Middle frontal gyrus (tissue), 1 donor: ENCODE measurements around the gene THSD7B.
"Not testable (repeated sequence)": the region's sequence is repeated elsewhere in the genome, so short reads cannot be mapped to it uniquely, and the experiment has no call there.

ENCODE experiments used
- DNase-seq: peaks from one replicate; pipeline ENCODE4 v3.0.0-alpha.2; 2015; ENCODE audit warnings: low spot score; ENCODE audit errors: extremely low spot score

THSD7B gene

DNA sequence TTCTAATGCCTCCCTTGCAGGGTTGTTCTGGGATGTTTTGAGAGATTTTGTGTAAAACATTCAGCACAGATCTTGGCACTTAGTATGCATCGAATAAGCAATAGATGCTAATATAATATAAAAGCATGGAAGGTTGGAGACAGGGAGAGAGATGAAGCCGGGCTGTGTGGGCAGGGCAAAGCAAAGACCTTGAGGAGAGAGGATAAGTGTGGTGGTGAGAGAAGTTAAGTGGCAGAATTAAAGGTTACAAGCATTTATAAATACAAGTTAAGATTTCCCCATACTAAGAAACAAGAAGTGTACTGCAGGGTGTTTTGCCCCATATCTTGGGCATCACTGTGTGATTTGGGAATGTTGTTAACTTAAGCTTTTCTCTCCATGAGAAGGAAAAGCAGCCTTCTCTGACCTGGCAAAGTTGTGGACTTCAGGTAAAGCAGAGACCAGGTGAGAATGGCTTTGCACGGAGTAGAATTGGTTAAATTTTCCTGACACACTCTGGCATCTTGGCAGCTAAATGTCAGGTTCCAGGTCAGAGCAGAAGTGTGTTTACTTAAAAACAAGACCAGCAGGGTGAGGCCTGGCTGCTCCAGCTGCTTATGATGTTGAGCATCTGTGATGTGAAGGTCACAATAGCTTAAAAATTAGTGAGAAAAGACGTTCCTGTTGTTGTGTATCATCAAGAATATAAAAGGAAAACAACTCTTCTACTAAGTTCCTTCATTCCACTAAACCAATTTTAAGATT lies 910.4 kb downstream of the THSD7B start:
- DNase-seq, result no peak

DNA sequence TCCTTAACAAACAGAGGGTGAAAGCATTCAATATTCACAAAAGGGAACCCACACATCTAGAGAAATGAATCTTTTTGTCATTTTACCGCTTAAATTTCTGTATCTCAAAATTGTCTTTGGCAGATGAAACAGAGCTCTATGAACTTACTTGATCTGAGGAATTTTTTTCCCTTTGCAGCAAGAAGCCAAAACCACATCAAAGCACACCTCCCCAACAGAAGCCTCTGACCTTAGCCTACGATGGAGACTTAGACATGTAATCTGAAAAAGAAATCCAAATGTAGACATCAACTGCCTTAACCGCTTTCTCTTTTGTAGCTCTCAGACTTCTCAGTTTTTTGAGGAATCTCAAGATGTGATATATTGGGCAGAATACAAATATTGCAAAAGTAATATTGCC lies 911.0 kb downstream of the THSD7B start:
- DNase-seq, result no peak

DNA sequence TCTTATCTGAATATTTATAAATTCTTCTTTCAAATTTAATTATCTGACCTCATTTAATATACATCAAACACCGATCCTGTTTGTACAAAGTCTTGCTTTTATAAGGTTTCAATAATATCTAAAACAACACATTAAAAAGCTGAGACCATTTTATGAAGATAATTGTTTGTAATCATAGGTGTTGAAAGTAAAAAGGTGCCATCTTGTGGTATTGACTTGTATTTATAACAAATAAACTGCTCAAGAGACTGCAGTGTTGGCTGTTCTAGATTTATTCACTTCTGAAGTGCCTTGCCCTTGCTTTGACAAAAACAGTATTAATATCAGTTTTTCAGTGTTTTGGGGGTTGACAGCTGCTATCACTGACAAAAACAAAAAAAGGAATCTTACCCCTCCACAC lies 912.1 kb downstream of the THSD7B start:
- DNase-seq, result no peak

DNA sequence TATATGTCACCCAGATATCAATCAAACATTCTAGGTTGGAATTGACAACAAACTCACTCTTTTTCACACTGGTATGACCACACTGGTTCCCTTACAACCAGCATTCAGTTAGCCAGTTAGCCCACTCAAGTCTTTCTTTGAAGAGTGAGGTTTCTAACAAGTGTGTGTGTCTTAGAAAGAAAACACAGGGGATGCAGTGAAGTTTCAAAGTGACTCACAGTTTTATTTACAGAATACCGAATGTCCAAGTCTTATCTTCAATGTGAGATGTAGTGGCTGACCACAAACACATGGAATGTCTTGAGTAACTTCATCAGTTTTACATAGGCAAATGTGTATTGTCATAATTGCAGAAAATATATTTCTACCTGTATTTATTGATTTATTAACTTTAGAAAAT lies 924.2 kb downstream of the THSD7B start:
- DNase-seq, result no peak

DNA sequence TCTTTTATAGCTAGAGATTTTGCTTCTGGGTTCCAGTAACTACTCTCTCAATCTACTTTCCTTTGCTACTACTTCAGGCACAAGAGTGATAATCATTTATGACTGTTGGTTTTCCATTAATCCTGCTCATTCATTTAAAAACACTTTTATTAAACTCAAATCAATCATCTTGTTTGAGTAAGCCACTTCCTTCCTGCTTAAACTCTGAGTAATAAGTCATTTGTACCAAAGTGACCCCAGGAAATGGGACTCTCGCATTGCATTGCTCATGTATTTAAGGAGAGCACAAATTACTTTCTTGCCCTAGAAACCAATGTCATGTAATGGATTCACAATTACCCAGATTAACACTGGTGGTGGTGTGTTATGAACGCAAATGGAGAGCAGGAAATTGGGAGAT lies 928.2 kb downstream of the THSD7B start:
- DNase-seq, result no peak

DNA sequence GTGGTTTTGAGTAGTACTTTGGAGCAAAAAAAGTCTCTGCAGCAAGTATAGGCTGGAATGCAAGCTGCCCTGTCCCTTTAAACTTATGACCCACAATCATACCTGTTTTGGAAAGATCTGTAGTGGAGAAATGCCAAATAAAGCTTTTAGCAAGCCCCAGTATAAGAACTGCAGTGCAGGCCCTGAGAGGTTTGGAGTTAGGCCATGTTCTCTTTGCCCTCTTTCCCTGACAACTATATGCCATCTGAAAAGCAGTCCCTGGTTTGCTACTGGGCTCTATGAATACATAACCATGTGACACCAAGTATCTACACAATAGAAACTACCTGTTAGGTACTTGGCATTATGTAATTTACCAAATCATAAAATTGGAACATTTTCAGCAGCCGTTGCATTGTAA lies 931.6 kb downstream of the THSD7B start:
- no peak for DNase-seq

DNA sequence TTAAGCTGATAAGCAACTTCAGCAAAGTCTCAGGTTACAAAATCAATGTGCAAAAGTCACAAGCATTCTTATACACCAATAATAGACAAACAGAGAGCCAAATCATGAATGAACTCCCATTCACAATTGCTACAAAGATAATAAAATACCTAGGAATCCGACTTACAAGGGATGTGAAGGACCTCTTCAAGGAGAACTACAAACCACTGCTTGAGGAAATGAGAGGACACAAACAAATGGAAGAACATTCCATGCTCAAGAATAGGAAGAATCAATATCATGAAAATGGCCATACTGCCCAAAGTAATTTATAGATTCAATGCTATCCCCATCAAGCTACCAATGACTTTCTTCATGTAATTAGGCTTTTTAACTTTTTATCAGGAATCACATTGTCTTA lies 934.9 kb downstream of the THSD7B start:
- not testable (repeated sequence) for DNase-seq

DNA sequence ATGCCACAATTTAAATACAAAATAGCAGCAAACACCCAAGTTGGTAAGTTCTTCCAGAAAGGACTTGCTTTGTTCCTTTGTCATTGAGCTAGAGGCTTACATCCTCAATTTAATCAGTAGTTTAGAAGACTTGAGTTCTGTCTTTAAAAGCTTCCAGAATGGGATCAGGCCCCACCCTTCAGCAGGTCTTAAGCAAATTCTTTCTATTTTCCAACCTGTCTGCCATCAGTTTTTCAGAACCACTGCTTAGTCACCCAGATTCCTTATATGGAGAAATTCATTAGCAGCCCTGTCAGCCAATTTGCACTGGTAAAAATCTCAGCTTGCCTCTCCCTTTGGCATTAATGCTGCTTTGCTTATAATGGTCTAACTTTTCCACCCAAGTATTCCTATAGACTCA lies 935.3 kb downstream of the THSD7B start:
- no peak for DNase-seq

DNA sequence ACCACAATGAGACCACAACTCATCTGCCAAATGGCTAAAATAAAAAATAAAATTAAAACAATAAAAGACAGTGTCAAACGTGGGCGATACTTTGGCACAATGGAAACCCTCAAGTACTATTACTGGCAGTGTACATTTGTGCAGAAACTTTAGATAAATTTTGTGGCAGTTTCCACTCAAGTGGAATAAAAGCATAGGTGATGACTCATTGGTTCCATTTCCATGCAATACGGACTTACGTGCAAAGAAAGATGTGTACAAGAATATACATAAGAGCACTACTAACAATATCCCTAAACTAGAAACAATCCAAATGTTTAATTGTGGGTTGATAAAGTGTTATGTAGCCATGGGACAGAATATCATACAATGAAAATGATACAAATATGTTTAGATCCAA lies 940.0 kb downstream of the THSD7B start:
- DNase-seq, result no peak

DNA sequence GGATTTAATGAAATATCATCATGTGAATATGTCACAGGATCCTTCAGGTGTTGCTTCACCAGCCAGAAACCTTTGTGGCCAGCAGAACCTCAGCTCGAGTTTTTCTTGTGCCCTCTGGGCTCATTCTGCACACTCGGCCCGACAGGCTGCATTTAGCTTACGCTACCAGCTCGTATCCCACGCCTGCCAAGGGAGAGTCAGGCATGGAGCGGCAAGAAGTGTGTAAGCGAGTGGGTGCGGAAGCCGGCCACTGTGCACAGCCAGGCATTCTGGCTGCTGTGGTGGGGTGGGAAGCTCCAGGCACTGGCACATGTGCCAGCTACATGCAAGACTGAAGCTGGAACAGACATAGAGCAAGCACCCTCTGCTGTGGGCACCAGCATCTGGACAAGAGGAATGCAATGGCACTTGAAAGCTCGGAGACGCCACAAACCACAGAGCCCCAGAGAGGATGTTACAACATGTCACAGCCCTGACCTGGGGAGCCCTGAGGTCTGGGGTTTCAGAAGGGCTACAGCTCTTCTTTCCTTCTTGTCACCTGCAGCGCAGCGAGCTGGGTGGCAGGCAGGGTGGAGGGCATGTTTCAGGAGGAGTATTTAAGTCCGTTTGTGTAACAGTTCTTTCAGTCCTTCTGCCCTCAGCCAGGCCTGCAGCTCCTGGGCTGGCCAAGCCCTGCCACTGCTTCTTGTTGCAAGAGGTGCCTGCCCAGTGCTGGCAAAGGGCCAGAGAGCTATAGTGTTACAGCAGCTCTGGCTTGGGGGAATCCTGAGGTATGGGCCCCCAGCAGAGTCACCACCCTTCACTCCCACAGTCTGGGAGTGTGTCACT lies 941.7 kb downstream of the THSD7B start:
- DNase-seq, result no peak

DNA sequence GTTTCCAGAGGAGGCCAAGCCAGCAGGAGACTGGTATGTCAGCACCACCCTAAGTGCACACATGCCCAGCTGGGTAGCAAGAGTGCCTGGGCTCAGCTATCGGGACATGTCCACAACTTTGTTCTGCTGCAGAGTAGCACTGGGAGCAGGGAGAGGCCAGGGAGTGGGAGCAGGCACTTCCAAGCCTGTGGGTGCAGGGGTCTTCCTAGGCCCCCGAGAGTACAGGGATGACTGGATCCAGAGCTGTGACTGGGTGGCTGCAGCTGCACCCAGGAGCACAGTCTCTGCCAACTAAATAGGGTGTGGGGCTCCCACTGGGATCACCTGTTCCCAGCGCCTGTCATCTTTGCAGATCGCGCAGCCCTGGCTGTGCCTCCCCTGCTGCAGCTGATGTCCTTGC lies 943.0 kb downstream of the THSD7B start:
- DNase-seq, result no peak

DNA sequence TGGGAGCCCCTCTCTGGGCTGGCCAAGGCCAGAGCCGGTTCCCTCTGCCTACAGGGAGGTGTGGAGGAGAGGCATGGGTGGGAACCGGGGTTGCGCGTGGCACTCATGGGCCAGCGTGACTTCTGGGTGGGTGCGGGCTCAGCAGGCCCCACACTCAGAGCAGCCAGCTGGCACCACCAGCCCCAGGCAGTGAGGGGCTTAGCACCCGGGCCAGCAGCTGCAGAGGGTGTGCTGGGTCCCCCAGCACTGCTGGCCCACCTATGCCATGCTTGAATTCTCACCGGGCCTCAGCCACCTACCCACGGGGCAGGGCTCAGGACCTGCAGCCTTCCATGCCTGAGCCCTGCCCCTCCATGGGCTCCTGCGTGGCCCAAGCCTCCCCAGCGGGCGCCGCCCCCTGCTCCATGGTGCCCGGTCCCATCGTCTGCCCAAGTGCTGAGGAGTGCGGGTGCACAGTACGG lies 950.4 kb downstream of the THSD7B start:
- no peak for DNase-seq

DNA sequence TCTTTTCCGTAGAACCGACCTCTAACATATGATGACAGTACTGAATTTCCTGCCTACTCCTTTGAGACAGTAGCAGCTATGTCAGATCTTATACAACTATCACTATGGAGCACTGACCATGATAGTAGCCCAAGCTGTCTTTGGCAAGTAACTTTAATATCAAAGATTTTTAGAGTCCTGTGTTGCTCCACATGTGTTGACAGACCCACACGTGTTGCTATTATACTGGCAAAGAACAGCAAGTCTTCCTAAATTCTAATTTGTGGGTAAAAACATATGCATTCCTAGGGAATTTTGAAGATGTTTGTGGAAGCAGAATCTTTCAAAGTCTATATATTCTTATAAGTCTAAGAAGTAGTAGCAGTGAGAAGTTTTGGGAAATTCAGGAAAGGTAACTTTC lies 953.4 kb downstream of the THSD7B start:
- no peak for DNase-seq

DNA sequence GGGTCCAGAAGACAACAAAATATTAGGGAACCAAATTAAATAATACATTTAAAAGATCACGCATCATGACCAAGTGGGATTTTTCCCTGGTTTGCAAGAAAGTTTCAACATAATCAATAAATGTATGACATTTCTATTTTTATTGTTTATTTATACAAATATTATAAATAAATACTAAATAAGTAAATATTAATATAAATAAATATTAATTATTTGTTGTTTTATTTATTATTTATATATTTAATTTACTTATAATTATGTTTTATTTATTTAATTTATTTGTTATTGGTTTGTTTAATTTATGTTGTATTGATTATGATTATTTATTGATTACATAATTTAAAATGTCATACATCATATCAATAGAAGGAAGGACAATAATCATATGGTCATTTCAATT lies 956.4 kb downstream of the THSD7B start:
- no peak for DNase-seq

DNA sequence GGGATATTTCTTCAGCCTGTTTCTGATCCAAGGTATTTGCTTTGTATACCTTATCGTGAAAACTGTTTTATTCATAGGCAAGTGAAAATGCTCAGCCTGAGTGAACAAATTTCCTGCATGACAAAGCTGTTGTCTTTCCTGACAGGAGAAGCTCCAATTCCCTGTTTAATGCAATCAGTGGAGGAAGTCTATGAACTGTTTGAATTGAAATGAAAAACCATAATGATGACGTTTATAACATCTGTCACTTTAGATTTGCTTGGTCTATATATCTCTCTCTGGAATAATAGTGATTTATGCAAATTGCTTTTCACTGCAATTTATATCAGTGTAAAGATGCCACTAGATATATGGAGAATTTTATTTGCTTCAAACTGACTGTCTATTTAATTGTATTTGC lies 959.6 kb downstream of the THSD7B start:
- no peak for DNase-seq
